NK-92 treated with Interleukin-12 subunit alpha and Interleukin-12 subunit beta, amount 100 ng/mL, for 24 hours (cell line): Measurements from ENCODE around the gene RASGEF1C.

Experiments used
- DNase-seq: peaks from one replicate; lab custom pipeline; 2025; lab: John Stamatoyannopoulos, UW

RASGEF1C gene

GRCh38 chr5:180209137-180209581 lies at the start of gene RASGEF1C:
Gene RASGEF1C (minus strand): TSS chr5:180209211. CDS start chr5:180138052, 71,159 bp downstream.
- DNase-seq, result no peak

GRCh38 chr5:180253036-180253824 lies 44.2 kb upstream of the RASGEF1C start:
- DNase-seq, result no peak

- DNase-seq, result no peak
These were observed 42.9 kb upstream of the RASGEF1C start for GRCh38 chr5:180251887-180252286.

GRCh38 chr5:180251141-180251540 lies 42.1 kb upstream of the RASGEF1C start:
- DNase-seq, result no peak

- DNase-seq, result no peak
These were observed 41.3 kb upstream of the RASGEF1C start for GRCh38 chr5:180250329-180250728.

- no peak for DNase-seq
These were observed 32.6 kb upstream of the RASGEF1C start for GRCh38 chr5:180241600-180241999.

- DNase-seq, result no peak
These were observed 29.6 kb upstream of the RASGEF1C start for GRCh38 chr5:180238631-180239030.

GRCh38 chr5:180235846-180236245 lies 26.8 kb upstream of the RASGEF1C start:
- DNase-seq, result no peak

GRCh38 chr5:180235077-180235476 lies 26.1 kb upstream of the RASGEF1C start:
- DNase-seq, result no peak

GRCh38 chr5:180234271-180234670 lies 25.3 kb upstream of the RASGEF1C start:
- no peak for DNase-seq

GRCh38 chr5:180233729-180234128 lies 24.7 kb upstream of the RASGEF1C start:
- no peak for DNase-seq

- no peak for DNase-seq
These were observed 21.0 kb upstream of the RASGEF1C start for GRCh38 chr5:180230017-180230416.

- DNase-seq, result no peak
These were observed 13.0 kb upstream of the RASGEF1C start for GRCh38 chr5:180222056-180222455.

GRCh38 chr5:180217797-180218196 lies 8.8 kb upstream of the RASGEF1C start:
- no peak for DNase-seq

- no peak for DNase-seq
These were observed 7.7 kb upstream of the RASGEF1C start for GRCh38 chr5:180216646-180217171.

GRCh38 chr5:180215783-180216630 lies 7.0 kb upstream of the RASGEF1C start:
- no peak for DNase-seq

GRCh38 chr5:180214870-180215770 lies 6.1 kb upstream of the RASGEF1C start:
- no peak for DNase-seq

- no peak for DNase-seq
These were observed 4.7 kb upstream of the RASGEF1C start for GRCh38 chr5:180213657-180214207.

- no peak for DNase-seq
These were observed 4.2 kb upstream of the RASGEF1C start for GRCh38 chr5:180213256-180213600.

- DNase-seq, result no peak
These were observed 3.6 kb upstream of the RASGEF1C start for GRCh38 chr5:180212363-180213255.

GRCh38 chr5:180211761-180212035 lies 2.7 kb upstream of the RASGEF1C start:
- no peak for DNase-seq
